Thoracic aorta (tissue), 2 donors: ENCODE results near the gene DHDH. TPM values are rescaled to one million over a fixed set of nuclear protein-coding genes. Genes with fewer than 3 reads are reported as not detected.

Experiments used
- ATAC-seq: fragments of 150-250 bp; one replicate; pipeline ENCODE4 v1.8.0; 2017; ENCODE audit warnings: low read depth; ENCODE audit not compliant: insufficient number of reproducible peaks, low FRiP score
- DNase-seq: peaks from one replicate; pipeline ENCODE4 v3.0.0-alpha.2; 2020; ENCODE audit warnings: low spot score
- H3K27ac ChIP-seq, 2 donors: fragments of 200-600 bp; sonication (generic); 1 replicate in 1 of 2; 2 replicates in 1 of 2; pipeline ENCODE4 v1.5.1; 2016; ENCODE audit warnings: mild to moderate bottlenecking in 2 of 2, moderate library complexity in 2 of 2
- H3K27me3 ChIP-seq: fragments of 200-600 bp; sonication (generic); replicated peaks from 2 replicates; pipeline ENCODE4 v1.6.0; 2016; ENCODE audit warnings: mild to moderate bottlenecking; ENCODE audit not compliant: insufficient read depth
- H3K36me3 ChIP-seq: fragments of 200-600 bp; sonication (generic); one replicate; pipeline ENCODE4 v1.5.1; 2016
- H3K4me1 ChIP-seq, 2 donors: fragments of 200-600 bp; sonication (generic); 1 replicate in 1 of 2; 2 replicates in 1 of 2; pipeline versions ENCODE4 v1.5.1 to v1.6.0; 2016; ENCODE audit warnings: low read depth in 2 of 2, mild to moderate bottlenecking in 1 of 2; ENCODE audit not compliant: control insufficient read depth in 1 of 2
- H3K4me3 ChIP-seq: fragments of 200-600 bp; sonication (generic); 2 replicates; pipeline ENCODE4 v1.5.1; 2016; ENCODE audit warnings: mild to moderate bottlenecking
- H3K9me3 ChIP-seq: fragments of 200-600 bp; sonication (generic); 2 replicates; pipeline ENCODE4 v1.5.1; 2016
- total RNA-seq, 2 donors: library from RNA; depleted of rRNA; stranded (reverse); fragments of >200 nt; gene quantifications; one replicate each; pipeline versions ENCODE4 v1.1.0 to v1.2.3, GENCODE V29; 2016
- TF ChIP-seq, protein P1 (sequence below): fragments of 200-600 bp; sonication (generic); IDR thresholded peaks from one replicate; pipeline ENCODE4 v1.5.1; 2019; ENCODE audit warnings: antibody characterized with exemption

DHDH gene
- total RNA-seq, 2 donors from 2014 or later, result 3.7 TPM; not detected in 1

DNA sequence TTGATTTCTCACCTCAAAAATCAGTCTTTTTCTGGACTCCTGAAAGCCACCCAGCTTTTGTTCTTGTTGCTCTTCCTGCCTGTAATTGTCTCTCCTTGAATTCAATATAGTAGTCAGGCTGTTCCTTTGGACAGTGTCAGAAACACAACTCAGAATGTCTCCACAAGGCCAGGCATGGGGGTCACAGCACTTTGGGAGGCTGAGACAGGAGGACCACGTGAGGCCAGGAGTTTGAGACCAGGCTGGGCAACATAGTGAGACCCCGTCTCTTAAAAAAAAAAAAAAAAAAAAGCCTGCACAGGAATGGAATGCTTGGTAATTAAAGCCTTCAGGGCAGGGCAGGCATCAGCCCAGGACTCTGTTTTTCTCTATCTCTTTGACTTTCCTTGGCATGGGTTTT, 12.3 kb downstream of the DHDH start:
- Histone ChIP-seq H3K9me3 (peaks cover 4% of the 10 kb centered on the region), H3K4me3 (no peak overlapping the region), H3K27ac (no peak overlapping the region), H3K36me3 (no peaks in the 10 kb centered on the region), H3K4me1 (no peaks in the 10 kb centered on the region), H3K27me3 (no peaks in the 10 kb centered on the region)
- TF ChIP-seq, protein P1, sequence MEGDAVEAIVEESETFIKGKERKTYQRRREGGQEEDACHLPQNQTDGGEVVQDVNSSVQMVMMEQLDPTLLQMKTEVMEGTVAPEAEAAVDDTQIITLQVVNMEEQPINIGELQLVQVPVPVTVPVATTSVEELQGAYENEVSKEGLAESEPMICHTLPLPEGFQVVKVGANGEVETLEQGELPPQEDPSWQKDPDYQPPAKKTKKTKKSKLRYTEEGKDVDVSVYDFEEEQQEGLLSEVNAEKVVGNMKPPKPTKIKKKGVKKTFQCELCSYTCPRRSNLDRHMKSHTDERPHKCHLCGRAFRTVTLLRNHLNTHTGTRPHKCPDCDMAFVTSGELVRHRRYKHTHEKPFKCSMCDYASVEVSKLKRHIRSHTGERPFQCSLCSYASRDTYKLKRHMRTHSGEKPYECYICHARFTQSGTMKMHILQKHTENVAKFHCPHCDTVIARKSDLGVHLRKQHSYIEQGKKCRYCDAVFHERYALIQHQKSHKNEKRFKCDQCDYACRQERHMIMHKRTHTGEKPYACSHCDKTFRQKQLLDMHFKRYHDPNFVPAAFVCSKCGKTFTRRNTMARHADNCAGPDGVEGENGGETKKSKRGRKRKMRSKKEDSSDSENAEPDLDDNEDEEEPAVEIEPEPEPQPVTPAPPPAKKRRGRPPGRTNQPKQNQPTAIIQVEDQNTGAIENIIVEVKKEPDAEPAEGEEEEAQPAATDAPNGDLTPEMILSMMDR, result no peak
- DNase-seq (no peak), ATAC-seq (no peak)

DNA sequence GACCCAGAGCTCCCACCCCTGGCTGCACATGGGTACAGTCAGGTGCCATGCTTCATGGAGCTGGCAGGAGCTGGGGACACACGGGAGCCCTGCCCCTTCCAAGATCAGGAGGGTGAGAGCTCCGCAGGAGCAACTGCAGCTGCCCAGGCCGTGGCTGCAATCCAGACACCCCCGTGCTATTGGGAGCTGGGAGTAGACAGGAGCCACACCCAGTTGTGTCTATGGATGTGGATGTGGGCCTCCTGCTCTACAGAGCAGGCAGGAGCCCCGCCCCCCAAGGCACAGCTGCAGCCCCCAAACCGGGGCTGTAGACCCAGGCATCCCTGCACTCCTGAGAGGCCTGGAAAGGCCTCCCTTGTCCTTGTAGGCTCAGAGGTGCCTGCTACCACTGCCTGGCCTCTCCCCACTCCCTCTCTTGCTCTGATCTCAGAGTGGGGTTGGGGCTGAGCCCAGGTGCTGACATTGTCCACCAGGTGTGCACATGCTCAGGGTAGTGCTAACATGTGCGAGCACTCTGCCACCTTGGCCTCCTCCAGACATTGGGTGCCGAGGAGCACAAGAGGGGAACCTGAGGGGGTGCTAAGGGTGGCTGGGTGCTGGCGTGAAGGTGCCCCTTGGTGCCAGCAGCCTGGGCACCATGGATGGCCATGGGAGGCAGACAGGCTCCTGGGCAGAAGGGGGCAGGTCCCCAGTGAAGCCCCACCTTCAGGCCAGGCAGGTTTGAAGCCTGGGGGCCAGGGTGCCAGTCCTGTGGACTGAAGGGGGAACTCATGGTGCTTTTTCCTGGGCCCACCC, 13.2 kb downstream of the DHDH start:
- H3K36me3 ChIP-seq, result no peaks in the 10 kb centered on the region
- no peak overlapping the region for H3K4me3 ChIP-seq
- no peak overlapping the region for H3K27ac ChIP-seq
- TF ChIP-seq, protein P1, result no peak
- no peaks in the 10 kb centered on the region for H3K27me3 ChIP-seq
- DNase-seq (no peak), ATAC-seq (no peak)
- H3K9me3 ChIP-seq, result no peaks in the 10 kb centered on the region
- H3K4me1 ChIP-seq, result no peaks in the 10 kb centered on the region

DNA sequence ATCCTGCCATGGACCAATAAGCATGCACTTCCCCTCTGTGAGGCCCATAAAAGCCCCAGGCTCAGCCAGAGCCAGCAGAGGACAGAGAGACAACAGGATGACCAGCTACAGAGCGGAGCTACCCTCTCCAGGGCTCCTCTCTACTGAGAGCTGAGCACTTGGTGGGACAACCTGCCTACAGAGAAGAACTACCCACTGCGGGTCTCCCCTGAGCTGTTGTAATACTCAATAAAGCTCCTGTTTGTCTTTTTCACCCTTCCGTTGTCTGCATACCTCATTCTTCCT, 13.7 kb downstream of the DHDH start:
- Histone ChIP-seq H3K9me3 (no peaks in the 10 kb centered on the region), H3K36me3 (no peaks in the 10 kb centered on the region), H3K4me1 (no peaks in the 10 kb centered on the region), H3K27ac (no peak overlapping the region), H3K4me3 (no peak overlapping the region), H3K27me3 (no peaks in the 10 kb centered on the region)
- ATAC-seq, result no peak
- DNase-seq, result no peak
- TF ChIP-seq, protein P1, result no peak

- H3K36me3 ChIP-seq, result no peaks in the 10 kb centered on the region
- DNase-seq, result no peak
- TF ChIP-seq, protein P1, result no peak
- no peak overlapping the region for H3K27ac ChIP-seq
- H3K27me3 ChIP-seq, result no peaks in the 10 kb centered on the region
- no peak overlapping the region for H3K4me3 ChIP-seq
- H3K9me3 ChIP-seq, result no peaks in the 10 kb centered on the region
- no peak for ATAC-seq
- H3K4me1 ChIP-seq, result peaks cover under 1 to 7% of the 10 kb centered on the region in 2 donors
These were observed 16.7 kb downstream of the DHDH start for GRCh38 chr19:48950159-48950558.

DNA sequence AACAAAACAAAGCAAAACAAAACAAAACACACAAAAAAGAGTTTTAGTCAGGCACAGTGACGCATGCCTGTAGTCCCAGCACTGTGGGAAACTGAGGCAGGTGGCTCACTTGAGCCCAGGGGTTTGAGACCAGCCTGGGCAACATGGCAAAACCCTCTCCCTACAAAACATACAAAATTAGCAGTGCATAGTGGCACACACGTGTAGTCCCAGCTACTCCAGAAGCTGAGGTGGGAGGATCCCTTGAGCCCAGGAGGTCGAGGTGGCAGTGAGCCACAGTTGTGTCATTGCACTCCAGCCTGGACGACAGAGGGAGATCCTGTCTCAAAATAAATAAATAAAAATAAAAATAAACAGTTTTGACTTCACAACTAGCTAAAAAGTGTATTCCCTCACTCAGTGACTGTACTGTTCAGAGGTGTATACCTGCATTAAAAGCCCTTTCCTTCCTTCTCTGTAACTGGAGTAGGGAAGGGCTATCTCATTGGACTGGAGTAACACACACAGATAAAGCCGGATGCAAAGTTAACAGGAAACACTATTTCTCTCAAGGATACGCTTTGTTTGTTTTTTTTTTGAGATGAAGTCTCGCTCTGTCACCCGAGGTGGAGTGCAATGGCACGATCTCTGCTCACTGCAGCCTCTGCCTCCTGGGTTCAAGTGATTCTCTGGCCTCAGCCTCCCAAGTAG, 17.5 kb downstream of the DHDH start:
- DNase-seq (no peak), ATAC-seq (no peak)
- no peak overlapping the region for H3K27ac ChIP-seq
- TF ChIP-seq, protein P1, result no peak
- H3K4me3 ChIP-seq, result no peak overlapping the region
- peaks cover 8 to 15% of the 10 kb centered on the region in 2 donors for H3K4me1 ChIP-seq
- no peaks in the 10 kb centered on the region for H3K9me3 ChIP-seq
- H3K27me3 ChIP-seq, result no peaks in the 10 kb centered on the region
- H3K36me3 ChIP-seq, result no peaks in the 10 kb centered on the region
